ENCODE data around the gene NEURL2. TPM values are rescaled to one million over a fixed set of nuclear protein-coding genes. Genes with fewer than 3 reads are reported as not detected.

Gene NEURL2
- total and polyA plus RNA-seq, 2 experiments from 2014 or later, result 4.6 to 10.9 TPM

DNA sequence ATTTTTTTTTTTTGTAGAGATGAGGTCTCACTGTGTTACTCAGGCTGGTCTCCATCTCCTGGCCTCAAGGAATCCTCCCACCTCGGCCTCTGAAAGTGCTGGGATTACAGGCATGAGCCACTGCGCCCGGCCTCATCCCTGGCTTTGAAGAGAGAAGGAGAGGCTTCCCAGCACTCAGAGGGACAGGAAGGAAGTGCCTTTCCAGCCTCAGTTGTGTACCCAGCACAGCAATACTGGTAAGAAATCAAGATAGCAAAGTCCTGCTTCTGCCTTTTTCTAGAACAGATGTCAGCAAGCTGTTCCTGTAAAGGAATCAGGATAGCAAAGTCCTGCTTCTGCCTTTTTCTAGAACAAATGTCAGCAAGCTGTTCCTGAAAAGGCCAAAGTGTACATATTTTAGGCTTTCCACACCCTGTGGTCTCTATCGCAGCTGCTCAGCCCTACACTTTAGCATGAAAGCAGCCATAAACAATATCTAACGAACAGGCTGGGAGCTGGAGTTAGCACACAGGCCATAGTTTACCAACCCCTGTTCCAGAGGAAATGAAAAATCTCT lies 27.3 kb upstream of the NEURL2 start (continued):
- no peak for TF ChIP-seq ZNF114 (CRISPR knock-in tag; IDR thresholded peaks at IDR 0.05)
- no peak for TF ChIP-seq REST (IDR thresholded peaks at IDR 0.05; ENCODE audit: unreplicated experiment)

GRCh38 chr20:45917790-45918141 lies 26.8 kb upstream of the NEURL2 start:
- TF ChIP-seq JUNB (IDR thresholded peaks at IDR 0.05; ENCODE audit: unreplicated experiment), result no peak
- TF ChIP-seq ZNF114 (CRISPR knock-in tag; IDR thresholded peaks at IDR 0.05), result no peak
- no peak for TF ChIP-seq CREB1 (CRISPR knock-in tag; IDR thresholded peaks at IDR 0.05; ENCODE audit: low read depth)
- no peak for TF ChIP-seq EZH2 (IDR thresholded peaks at IDR 0.05; ENCODE audit: low read depth, unreplicated experiment)
- TF ChIP-seq, protein P1, sequence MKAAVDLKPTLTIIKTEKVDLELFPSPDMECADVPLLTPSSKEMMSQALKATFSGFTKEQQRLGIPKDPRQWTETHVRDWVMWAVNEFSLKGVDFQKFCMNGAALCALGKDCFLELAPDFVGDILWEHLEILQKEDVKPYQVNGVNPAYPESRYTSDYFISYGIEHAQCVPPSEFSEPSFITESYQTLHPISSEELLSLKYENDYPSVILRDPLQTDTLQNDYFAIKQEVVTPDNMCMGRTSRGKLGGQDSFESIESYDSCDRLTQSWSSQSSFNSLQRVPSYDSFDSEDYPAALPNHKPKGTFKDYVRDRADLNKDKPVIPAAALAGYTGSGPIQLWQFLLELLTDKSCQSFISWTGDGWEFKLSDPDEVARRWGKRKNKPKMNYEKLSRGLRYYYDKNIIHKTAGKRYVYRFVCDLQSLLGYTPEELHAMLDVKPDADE (IDR thresholded peaks at IDR 0.05), result no peak
- no peak for TF ChIP-seq ZNF331 (CRISPR knock-in tag; IDR thresholded peaks at IDR 0.05; ENCODE audit: low read depth)
- no peak for TF ChIP-seq EZH2phosphoT487 (IDR thresholded peaks at IDR 0.05; ENCODE audit: unreplicated experiment)
- Histone ChIP-seq H3K4me3 (no peak overlapping the region), H3K79me2 (replicated peaks; ENCODE audit: insufficient read depth) (no peaks in the 10 kb centered on the region), H3K9me2 (ENCODE audit: insufficient read depth) (no peaks in the 10 kb centered on the region), H3F3A (replicated peaks; ENCODE audit: low read depth) (no peaks in the 10 kb centered on the region), H3K27me3 (ENCODE audit: insufficient read depth) (no peaks in the 10 kb centered on the region), H4K20me1 (replicated peaks; ENCODE audit: insufficient read depth) (no peaks in the 10 kb centered on the region), H3K4me2 (no peak overlapping the region), H3K36me3 (ENCODE audit: insufficient read depth) (no peaks in the 10 kb centered on the region), H3K4me1 (ENCODE audit: insufficient read depth) (peaks cover under 1% of the 10 kb centered on the region; the same call in 1 of the 2 replicates), H2AFZ (no peak overlapping the region), H3K27ac (ENCODE audit: low read depth) (no peak overlapping the region)
- Mint-ChIP-seq H3K4me1 (peaks cover 10% of the 10 kb centered on the region), H3K4me3 (no peak overlapping the region; the same call in 2 of the 3 replicates), H3K27ac (no peak overlapping the region), H3K9me3 (no peaks in the 10 kb centered on the region), H3K36me3 (ENCODE audit: low read depth) (no peaks in the 10 kb centered on the region), H3K27me3 (ENCODE audit: insufficient read depth, low read depth, poor library complexity) (peaks cover 7% of the 10 kb centered on the region)
- DNase-seq (ENCODE audit: low spot score) (no peak), ATAC-seq (no peak)

DNA sequence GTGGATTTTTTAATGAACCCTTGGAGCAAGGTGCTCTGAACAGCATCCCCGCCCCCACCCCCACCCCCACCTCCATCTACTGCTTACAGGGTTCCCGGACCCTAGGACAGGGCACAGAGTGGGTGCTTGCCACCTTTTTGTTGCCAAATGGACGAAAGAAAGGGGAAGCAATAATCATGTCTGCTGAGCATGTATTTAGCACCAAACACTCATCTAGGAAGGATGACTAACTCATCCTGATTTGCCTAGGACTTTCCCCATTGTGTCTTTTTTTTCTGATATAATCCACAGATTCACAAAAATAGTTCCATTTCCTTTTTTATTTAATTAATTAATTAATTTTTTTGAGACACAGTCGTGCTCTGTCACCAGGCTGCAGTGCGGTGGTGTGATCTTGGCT lies 22.1 kb upstream of the NEURL2 start:
- Mint-ChIP-seq H3K9me3 (no peaks in the 10 kb centered on the region; the same call in 2 of the 3 replicates), H3K4me3 (no peak overlapping the region), H3K27me3 (ENCODE audit: insufficient read depth, low read depth, poor library complexity) (peaks cover 11% of the 10 kb centered on the region), H3K4me1 (peaks cover 11% of the 10 kb centered on the region; the same call in 2 of the 3 replicates), H3K36me3 (ENCODE audit: low read depth) (peaks cover 23% of the 10 kb centered on the region), H3K27ac (no peak overlapping the region)
- ATAC-seq (no peak), DNase-seq (ENCODE audit: low spot score) (no peak)
- peaks cover 10% of the 10 kb centered on the region for H3K79me2 ChIP-seq (replicated peaks; ENCODE audit: insufficient read depth)
- peaks cover 9% of the 10 kb centered on the region for H4K20me1 ChIP-seq (replicated peaks; ENCODE audit: insufficient read depth)
- H3K27ac ChIP-seq (ENCODE audit: low read depth), result no peak overlapping the region
- 0 out of 2 replicates have a peak, but pooled peaks cover 5% of the 10 kb centered on the region for H3K36me3 ChIP-seq (ENCODE audit: insufficient read depth)
- no peak overlapping the region for H2AFZ ChIP-seq
- H3F3A ChIP-seq (replicated peaks; ENCODE audit: low read depth), result peaks cover 8% of the 10 kb centered on the region; the same call in 1 of the 2 replicates
- peaks cover 7% of the 10 kb centered on the region; the same call in 1 of the 2 replicates for H3K4me1 ChIP-seq (ENCODE audit: insufficient read depth)
- peak overlapping the region; percentile 81; the same call in 1 of the 2 replicates for H3K4me2 ChIP-seq
- H3K27me3 ChIP-seq (ENCODE audit: insufficient read depth), result no peaks in the 10 kb centered on the region
- no peaks in the 10 kb centered on the region for H3K9me2 ChIP-seq (ENCODE audit: insufficient read depth)
- peak overlapping the region; percentile 91 for H3K4me3 ChIP-seq
- no peak for TF ChIP-seq ZNF114 (CRISPR knock-in tag; IDR thresholded peaks at IDR 0.05)
- TF ChIP-seq, protein P2, sequence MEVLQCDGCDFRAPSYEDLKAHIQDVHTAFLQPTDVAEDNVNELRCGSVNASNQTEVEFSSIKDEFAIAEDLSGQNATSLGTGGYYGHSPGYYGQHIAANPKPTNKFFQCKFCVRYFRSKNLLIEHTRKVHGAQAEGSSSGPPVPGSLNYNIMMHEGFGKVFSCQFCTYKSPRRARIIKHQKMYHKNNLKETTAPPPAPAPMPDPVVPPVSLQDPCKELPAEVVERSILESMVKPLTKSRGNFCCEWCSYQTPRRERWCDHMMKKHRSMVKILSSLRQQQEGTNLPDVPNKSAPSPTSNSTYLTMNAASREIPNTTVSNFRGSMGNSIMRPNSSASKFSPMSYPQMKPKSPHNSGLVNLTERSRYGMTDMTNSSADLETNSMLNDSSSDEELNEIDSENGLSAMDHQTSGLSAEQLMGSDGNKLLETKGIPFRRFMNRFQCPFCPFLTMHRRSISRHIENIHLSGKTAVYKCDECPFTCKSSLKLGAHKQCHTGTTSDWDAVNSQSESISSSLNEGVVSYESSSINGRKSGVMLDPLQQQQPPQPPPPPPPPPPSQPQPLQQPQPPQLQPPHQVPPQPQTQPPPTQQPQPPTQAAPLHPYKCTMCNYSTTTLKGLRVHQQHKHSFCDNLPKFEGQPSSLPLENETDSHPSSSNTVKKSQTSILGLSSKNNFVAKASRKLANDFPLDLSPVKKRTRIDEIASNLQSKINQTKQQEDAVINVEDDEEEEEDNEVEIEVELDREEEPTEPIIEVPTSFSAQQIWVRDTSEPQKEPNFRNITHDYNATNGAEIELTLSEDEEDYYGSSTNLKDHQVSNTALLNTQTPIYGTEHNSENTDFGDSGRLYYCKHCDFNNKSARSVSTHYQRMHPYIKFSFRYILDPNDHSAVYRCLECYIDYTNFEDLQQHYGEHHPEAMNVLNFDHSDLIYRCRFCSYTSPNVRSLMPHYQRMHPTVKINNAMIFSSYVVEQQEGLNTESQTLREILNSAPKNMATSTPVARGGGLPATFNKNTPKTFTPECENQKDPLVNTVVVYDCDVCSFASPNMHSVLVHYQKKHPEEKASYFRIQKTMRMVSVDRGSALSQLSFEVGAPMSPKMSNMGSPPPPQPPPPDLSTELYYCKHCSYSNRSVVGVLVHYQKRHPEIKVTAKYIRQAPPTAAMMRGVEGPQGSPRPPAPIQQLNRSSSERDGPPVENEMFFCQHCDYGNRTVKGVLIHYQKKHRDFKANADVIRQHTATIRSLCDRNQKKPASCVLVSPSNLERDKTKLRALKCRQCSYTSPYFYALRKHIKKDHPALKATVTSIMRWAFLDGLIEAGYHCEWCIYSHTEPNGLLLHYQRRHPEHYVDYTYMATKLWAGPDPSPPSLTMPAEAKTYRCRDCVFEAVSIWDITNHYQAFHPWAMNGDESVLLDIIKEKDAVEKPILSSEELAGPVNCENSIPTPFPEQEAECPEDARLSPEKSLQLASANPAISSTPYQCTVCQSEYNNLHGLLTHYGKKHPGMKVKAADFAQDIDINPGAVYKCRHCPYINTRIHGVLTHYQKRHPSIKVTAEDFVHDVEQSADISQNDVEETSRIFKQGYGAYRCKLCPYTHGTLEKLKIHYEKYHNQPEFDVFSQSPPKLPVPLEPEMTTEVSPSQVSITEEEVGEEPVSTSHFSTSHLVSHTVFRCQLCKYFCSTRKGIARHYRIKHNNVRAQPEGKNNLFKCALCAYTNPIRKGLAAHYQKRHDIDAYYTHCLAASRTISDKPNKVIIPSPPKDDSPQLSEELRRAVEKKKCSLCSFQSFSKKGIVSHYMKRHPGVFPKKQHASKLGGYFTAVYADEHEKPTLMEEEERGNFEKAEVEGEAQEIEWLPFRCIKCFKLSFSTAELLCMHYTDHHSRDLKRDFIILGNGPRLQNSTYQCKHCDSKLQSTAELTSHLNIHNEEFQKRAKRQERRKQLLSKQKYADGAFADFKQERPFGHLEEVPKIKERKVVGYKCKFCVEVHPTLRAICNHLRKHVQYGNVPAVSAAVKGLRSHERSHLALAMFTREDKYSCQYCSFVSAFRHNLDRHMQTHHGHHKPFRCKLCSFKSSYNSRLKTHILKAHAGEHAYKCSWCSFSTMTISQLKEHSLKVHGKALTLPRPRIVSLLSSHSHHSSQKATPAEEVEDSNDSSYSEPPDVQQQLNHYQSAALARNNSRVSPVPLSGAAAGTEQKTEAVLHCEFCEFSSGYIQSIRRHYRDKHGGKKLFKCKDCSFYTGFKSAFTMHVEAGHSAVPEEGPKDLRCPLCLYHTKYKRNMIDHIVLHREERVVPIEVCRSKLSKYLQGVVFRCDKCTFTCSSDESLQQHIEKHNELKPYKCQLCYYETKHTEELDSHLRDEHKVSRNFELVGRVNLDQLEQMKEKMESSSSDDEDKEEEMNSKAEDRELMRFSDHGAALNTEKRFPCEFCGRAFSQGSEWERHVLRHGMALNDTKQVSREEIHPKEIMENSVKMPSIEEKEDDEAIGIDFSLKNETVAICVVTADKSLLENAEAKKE (CRISPR knock-in tag; IDR thresholded peaks at IDR 0.05), result no peak
- no peak for TF ChIP-seq JUNB (IDR thresholded peaks at IDR 0.05; ENCODE audit: unreplicated experiment)

Measured in GM23338 (cell line).